ENCODE results near the gene SPIRE1. TPM values are rescaled to one million over a fixed set of nuclear protein-coding genes. Genes with fewer than 3 reads are reported as not detected.
A peak's percentile ranks its signal among the peaks of the same experiment; 100 is the strongest.

The SPIRE1 gene
- total and polyA plus RNA-seq, 4 donors, result 0.29 to 5.7 (median 3.2) TPM

DNA sequence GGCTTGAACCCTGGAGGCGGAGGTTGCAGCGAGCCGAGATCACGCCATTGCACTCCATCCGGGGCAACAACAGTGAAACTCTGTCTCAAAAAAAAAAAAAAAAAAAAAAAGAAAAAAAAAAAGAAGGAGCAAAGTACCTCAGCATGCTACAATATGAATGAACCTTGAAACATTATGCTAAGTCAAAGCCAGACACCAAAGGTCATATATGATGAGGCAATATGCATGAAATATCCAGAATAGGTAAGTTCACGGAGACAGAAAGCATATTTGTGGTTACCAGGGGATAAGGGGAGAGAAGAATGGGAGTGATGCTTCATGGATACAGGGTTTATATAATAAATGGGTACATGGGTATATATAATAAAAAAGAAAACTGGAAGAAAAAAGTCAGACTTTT lies 156.9 kb downstream of the SPIRE1 start:
- Histone ChIP-seq H3K4me1 (ENCODE audit: control insufficient read depth in 4 of 4, insufficient read depth in 4 of 4, low read length in 3 of 4) (no peaks in the 10 kb centered on the region), H3K27ac (ENCODE audit: low read depth in 1 of 2, low read length in 2 of 2) (no peak overlapping the region), H3K9me3 (ENCODE audit: control insufficient read depth in 4 of 4, low read length in 3 of 4) (no peaks in the 10 kb centered on the region), H3K9ac (ENCODE audit: low read depth in 1 of 2, low read length in 2 of 2) (no peak overlapping the region), H3K27me3 (ENCODE audit: control insufficient read depth in 4 of 4, insufficient read depth in 4 of 4, low read length in 3 of 4) (no peaks in the 10 kb centered on the region), H3K4me3 (ENCODE audit: low read depth in 1 of 3, low read length in 3 of 3) (no peak overlapping the region), H3K36me3 (ENCODE audit: control insufficient read depth in 4 of 4, insufficient read depth in 3 of 4, low read depth in 1 of 4, low read length in 3 of 4) (peaks cover 0 to 8% (median 1%) of the 10 kb centered on the region in 4 donors)
- 93% methylated on average over 6 of the region's 6 CpGs for WGBS
- no peak for DNase-seq (ENCODE audit: low spot score)
- TF ChIP-seq HNF4A (conservative IDR thresholded peaks at IDR 0.05) (peak in 1 of 2 donors; percentile 27), YY1 (IDR thresholded peaks at IDR 0.05) (no peak)

DNA sequence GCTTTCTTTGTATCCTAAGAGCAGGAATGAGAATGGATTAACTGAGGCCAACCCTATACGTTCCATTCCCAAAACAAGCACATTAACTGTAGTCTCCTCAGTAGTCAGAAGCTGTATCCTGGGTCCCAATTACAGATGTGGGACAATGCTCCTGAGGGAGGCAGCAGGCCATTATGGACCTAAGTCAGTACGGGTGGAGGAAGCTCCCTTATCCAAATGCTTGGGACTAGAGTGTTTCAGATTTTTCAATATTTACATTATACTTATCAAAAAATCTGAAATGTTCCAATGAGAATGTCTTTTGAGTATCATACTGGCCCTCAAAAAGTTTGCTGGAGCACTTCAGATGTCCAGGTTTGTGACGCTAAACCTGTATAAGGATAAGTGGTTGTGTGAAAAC lies 160.1 kb downstream of the SPIRE1 start:
- Histone ChIP-seq H3K27me3 (ENCODE audit: control insufficient read depth in 4 of 4, insufficient read depth in 4 of 4, low read length in 3 of 4) (no peaks in the 10 kb centered on the region), H3K4me3 (ENCODE audit: low read depth in 1 of 3, low read length in 3 of 3) (no peak overlapping the region), H3K4me1 (ENCODE audit: control insufficient read depth in 4 of 4, insufficient read depth in 4 of 4, low read length in 3 of 4) (no peaks in the 10 kb centered on the region), H3K9ac (ENCODE audit: low read depth in 1 of 2, low read length in 2 of 2) (no peak overlapping the region), H3K27ac (ENCODE audit: low read depth in 1 of 2, low read length in 2 of 2) (no peak overlapping the region), H3K9me3 (ENCODE audit: control insufficient read depth in 4 of 4, low read length in 3 of 4) (no peaks in the 10 kb centered on the region), H3K36me3 (ENCODE audit: control insufficient read depth in 4 of 4, insufficient read depth in 3 of 4, low read depth in 1 of 4, low read length in 3 of 4) (peaks cover 0 to 7% (median under 1%) of the 10 kb centered on the region in 4 donors)
- WGBS, result 90% methylated on average over 3 of the region's 3 CpGs
- TF ChIP-seq, protein P1, sequence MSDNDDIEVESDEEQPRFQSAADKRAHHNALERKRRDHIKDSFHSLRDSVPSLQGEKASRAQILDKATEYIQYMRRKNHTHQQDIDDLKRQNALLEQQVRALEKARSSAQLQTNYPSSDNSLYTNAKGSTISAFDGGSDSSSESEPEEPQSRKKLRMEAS (IDR thresholded peaks at IDR 0.05), result no peak
- no peak for DNase-seq (ENCODE audit: low spot score)

DNA sequence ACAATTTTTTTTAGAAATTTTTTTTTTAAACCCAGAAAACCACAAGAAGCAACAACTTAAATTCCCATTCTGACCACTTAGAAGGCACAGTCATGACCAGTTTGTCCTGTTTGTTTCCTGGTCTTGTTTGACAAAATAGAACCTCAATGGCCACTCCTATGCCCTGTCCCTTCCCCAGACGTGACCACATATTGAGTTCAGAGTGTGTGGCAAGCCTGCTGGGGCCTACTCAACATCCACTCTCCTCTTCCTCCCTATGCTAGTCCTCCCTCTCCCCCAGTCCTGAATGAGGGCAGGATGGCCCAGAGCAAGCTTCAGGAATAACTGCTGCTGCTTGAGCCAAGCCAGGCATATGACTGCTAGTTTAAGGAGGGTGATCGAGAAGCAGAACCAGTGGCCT lies 160.6 kb downstream of the SPIRE1 start:
- Histone ChIP-seq H3K27me3 (ENCODE audit: control insufficient read depth in 4 of 4, insufficient read depth in 4 of 4, low read length in 3 of 4) (no peaks in the 10 kb centered on the region), H3K4me3 (ENCODE audit: low read depth in 1 of 3, low read length in 3 of 3) (no peak overlapping the region), H3K4me1 (ENCODE audit: control insufficient read depth in 4 of 4, insufficient read depth in 4 of 4, low read length in 3 of 4) (no peaks in the 10 kb centered on the region), H3K36me3 (ENCODE audit: control insufficient read depth in 4 of 4, insufficient read depth in 3 of 4, low read depth in 1 of 4, low read length in 3 of 4) (peaks cover 0 to 11% (median 2%) of the 10 kb centered on the region in 4 donors), H3K9ac (ENCODE audit: low read depth in 1 of 2, low read length in 2 of 2) (no peak overlapping the region), H3K27ac (ENCODE audit: low read depth in 1 of 2, low read length in 2 of 2) (no peak overlapping the region), H3K9me3 (ENCODE audit: control insufficient read depth in 4 of 4, low read length in 3 of 4) (no peaks in the 10 kb centered on the region)
- no peak for DNase-seq (ENCODE audit: low spot score)
- no peak for TF ChIP-seq SP1 (IDR thresholded peaks at IDR 0.05)
- TF ChIP-seq YY1 (IDR thresholded peaks at IDR 0.05), result no peak
- TF ChIP-seq RAD21 (IDR thresholded peaks at IDR 0.05), result no peak
- no peak for TF ChIP-seq EGR1 (IDR thresholded peaks at IDR 0.05; ENCODE audit: low read depth in 2 of 2)
- TF ChIP-seq, protein P2, sequence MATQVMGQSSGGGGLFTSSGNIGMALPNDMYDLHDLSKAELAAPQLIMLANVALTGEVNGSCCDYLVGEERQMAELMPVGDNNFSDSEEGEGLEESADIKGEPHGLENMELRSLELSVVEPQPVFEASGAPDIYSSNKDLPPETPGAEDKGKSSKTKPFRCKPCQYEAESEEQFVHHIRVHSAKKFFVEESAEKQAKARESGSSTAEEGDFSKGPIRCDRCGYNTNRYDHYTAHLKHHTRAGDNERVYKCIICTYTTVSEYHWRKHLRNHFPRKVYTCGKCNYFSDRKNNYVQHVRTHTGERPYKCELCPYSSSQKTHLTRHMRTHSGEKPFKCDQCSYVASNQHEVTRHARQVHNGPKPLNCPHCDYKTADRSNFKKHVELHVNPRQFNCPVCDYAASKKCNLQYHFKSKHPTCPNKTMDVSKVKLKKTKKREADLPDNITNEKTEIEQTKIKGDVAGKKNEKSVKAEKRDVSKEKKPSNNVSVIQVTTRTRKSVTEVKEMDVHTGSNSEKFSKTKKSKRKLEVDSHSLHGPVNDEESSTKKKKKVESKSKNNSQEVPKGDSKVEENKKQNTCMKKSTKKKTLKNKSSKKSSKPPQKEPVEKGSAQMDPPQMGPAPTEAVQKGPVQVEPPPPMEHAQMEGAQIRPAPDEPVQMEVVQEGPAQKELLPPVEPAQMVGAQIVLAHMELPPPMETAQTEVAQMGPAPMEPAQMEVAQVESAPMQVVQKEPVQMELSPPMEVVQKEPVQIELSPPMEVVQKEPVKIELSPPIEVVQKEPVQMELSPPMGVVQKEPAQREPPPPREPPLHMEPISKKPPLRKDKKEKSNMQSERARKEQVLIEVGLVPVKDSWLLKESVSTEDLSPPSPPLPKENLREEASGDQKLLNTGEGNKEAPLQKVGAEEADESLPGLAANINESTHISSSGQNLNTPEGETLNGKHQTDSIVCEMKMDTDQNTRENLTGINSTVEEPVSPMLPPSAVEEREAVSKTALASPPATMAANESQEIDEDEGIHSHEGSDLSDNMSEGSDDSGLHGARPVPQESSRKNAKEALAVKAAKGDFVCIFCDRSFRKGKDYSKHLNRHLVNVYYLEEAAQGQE (IDR thresholded peaks at IDR 0.05), result no peak
- TF ChIP-seq GABPA (IDR thresholded peaks at IDR 0.05 in 1 of 2, conservative IDR thresholded peaks at IDR 0.05 in 1 of 2), result no peak
- TF ChIP-seq HNF4G (IDR thresholded peaks at IDR 0.05), result no peak
- TF ChIP-seq HNF4A (conservative IDR thresholded peaks at IDR 0.05), result no peak
- TF ChIP-seq NR2F2 (IDR thresholded peaks at IDR 0.05), result no peak
- no peak for TF ChIP-seq FOXA1 (IDR thresholded peaks at IDR 0.05)
- TF ChIP-seq CTCF (IDR thresholded peaks at IDR 0.05; ENCODE audit: low read depth, low read length, missing input control), result no peak
- no peak for TF ChIP-seq TAF1 (conservative IDR thresholded peaks at IDR 0.05)
- TF ChIP-seq ATF3 (IDR thresholded peaks at IDR 0.05), result no peak
- no peak for TF ChIP-seq JUND (IDR thresholded peaks at IDR 0.05)
- no peak for TF ChIP-seq FOXA2 (IDR thresholded peaks at IDR 0.05)
- TF ChIP-seq, protein P3, sequence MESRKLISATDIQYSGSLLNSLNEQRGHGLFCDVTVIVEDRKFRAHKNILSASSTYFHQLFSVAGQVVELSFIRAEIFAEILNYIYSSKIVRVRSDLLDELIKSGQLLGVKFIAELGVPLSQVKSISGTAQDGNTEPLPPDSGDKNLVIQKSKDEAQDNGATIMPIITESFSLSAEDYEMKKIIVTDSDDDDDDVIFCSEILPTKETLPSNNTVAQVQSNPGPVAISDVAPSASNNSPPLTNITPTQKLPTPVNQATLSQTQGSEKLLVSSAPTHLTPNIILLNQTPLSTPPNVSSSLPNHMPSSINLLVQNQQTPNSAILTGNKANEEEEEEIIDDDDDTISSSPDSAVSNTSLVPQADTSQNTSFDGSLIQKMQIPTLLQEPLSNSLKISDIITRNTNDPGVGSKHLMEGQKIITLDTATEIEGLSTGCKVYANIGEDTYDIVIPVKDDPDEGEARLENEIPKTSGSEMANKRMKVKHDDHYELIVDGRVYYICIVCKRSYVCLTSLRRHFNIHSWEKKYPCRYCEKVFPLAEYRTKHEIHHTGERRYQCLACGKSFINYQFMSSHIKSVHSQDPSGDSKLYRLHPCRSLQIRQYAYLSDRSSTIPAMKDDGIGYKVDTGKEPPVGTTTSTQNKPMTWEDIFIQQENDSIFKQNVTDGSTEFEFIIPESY (IDR thresholded peaks at IDR 0.05), result no peak
- TF ChIP-seq, protein P1 (IDR thresholded peaks at IDR 0.05), result no peak
- WGBS, result 85% methylated on average over 2 of the region's 2 CpGs
